Activated naive CD8-positive, alpha-beta T cell treated with anti-CD3 and anti-CD28 coated beads, Interleukin-2, amount 10 ng/mL, durations not matched to agents 7 days and 5 days (primary cell): ENCODE data around the gene PTGES3. TPM values are rescaled to one million over a fixed set of nuclear protein-coding genes. Genes with fewer than 3 reads are reported as not detected.
A peak's percentile ranks its signal among the peaks of the same experiment; 100 is the strongest.
"Not testable (repeated sequence)": the region's sequence is repeated elsewhere in the genome, so short reads cannot be mapped to it uniquely, and the experiment has no call there.

Source experiments
- ATAC-seq: fragments of 150-1000 bp; cut with Tn5 transposase; one replicate; pipeline ENCODE4 v1.10.0; 2021; ENCODE audit warnings: low read depth, moderate library complexity
- POLR2A ChIA-PET: fragments of 350-600 bp; sonication (Branson Sonifier 250); formaldehyde crosslinking; loops from one replicate; lab custom pipeline; 2021; ENCODE audit warnings: antibody characterized with exemption; lab: Charles Lee
- DNase-seq: peaks from one replicate; pipeline ENCODE4 v3.0.0; 2021
- H3K27ac Mint-ChIP-seq: one replicate; pipeline ENCODE4 v1.8.0; 2022; ENCODE audit warnings: mild to moderate bottlenecking, mixed read lengths
- H3K27me3 Mint-ChIP-seq: one replicate; pipeline ENCODE4 v1.8.0; 2022; ENCODE audit warnings: mild to moderate bottlenecking, moderate library complexity, mixed read lengths
- H3K36me3 Mint-ChIP-seq: one replicate; pipeline ENCODE4 v1.8.0; 2021; ENCODE audit warnings: mild to moderate bottlenecking, mixed read lengths
- H3K4me1 Mint-ChIP-seq: one replicate; pipeline ENCODE4 v1.8.0; 2021; ENCODE audit warnings: mixed read lengths
- H3K4me3 Mint-ChIP-seq: one replicate; pipeline ENCODE4 v1.8.0; 2022; ENCODE audit warnings: mild to moderate bottlenecking, moderate library complexity, mixed read lengths
- H3K9me3 Mint-ChIP-seq: one replicate; pipeline ENCODE4 v1.8.0; 2021; ENCODE audit warnings: mixed read lengths
- total RNA-seq, 2 experiments: library from RNA; stranded (reverse); gene quantifications; one replicate each; pipeline ENCODE4 v1.2.3, GENCODE V29; 2021

Gene PTGES3
- total RNA-seq, 2 experiments from 2014 or later = 210 to 217 TPM

DNA sequence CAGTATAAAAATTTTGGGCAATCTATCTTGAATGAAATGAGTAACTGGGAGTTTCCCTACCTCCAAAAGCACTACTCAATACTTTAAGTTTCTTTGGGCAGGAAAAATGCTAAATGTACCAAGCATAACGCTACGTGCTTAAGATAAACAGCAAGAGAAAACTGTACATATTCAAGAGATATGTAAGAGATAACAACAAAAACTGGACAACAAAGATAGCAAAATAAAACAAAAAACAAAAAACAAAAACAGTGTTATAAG, 20.0 kb downstream of the PTGES3 start:
- H3K9me3 Mint-ChIP-seq = no peaks in the 10 kb centered on the region
- H3K4me1 Mint-ChIP-seq = peaks cover 21% of the 10 kb centered on the region
- no peak overlapping the region for H3K27ac Mint-ChIP-seq
- DNase-seq (no peak), ATAC-seq (no peak)
- H3K4me3 Mint-ChIP-seq = no peak overlapping the region
- peaks cover 42% of the 10 kb centered on the region for H3K36me3 Mint-ChIP-seq
- POLR2A ChIA-PET = no interaction called here
- no peaks in the 10 kb centered on the region for H3K27me3 Mint-ChIP-seq

DNA sequence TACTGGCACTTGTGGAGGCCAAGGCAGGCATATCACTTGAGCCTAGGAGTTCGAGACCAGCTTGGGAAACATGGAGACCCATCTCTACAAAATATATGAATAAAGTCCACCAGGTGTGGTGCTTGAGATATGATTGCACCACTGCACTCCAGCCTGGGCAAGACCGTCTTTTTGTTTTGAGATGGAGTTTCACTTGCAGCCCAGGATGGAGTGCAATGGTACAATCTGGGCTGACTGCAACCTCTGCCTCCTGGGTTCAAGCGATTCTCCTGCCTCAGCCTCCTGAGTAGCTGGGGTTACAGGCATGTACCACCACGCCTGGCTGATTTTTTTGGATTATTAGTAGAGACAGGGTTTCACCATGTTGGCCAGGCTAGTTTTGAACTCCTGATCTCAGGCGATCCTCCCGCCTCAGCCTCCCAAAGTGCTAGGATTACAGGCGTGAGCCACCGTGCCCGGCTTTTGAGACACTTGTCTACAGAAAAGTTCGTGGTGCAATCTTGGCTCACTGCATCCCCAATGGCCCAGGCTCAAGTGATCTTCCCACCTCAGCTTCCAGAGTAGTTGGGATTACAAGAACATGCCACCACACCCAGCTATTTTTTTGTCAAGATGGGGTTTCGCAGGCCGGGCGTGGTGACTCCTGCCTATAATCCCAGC, 26.0 kb downstream of the PTGES3 start:
- H3K36me3 Mint-ChIP-seq = peaks cover 25% of the 10 kb centered on the region
- POLR2A ChIA-PET = interaction anchor here (1.1 to 1.5 kb wide), 3 partner anchors 17 to 26 kb away, joined by 3 to 4 read pairs (median 4); partner anchors contain the start of genes ATP5F1B and PTGES3
- DNase-seq = no peak
- H3K4me1 Mint-ChIP-seq = peaks cover 2% of the 10 kb centered on the region
- no peak for ATAC-seq
- no peaks in the 10 kb centered on the region for H3K27me3 Mint-ChIP-seq
- H3K4me3 Mint-ChIP-seq = no peak overlapping the region
- no peaks in the 10 kb centered on the region for H3K9me3 Mint-ChIP-seq
- no peak overlapping the region for H3K27ac Mint-ChIP-seq

DNA sequence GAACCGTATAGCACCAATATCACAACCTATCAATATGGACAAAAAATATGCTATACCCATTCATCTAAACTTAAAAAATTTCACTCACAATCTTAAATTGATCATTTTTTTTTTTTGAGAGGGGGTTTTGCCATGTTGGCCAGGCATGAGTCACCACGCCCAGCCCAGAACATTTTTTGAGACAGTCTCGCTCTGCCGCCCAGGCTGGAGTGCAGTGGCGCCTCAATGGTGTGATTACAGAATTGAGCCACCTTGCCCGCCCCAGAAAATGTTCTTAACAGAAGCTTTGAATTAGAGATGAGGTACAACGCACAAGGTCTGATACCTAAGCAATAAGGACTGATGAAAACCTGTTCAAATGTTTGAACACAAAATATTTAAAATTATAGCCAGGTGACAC, 26.5 kb downstream of the PTGES3 start:
- POLR2A ChIA-PET = interaction anchor here (1.1 kb wide), 1 partner anchor 16 kb away, joined by 4 read pairs; the partner anchor contains the start of gene ATP5F1B
- no peak overlapping the region for H3K27ac Mint-ChIP-seq
- no peaks in the 10 kb centered on the region for H3K27me3 Mint-ChIP-seq
- no peaks in the 10 kb centered on the region for H3K9me3 Mint-ChIP-seq
- no peak for DNase-seq
- ATAC-seq = no peak
- peaks cover 25% of the 10 kb centered on the region for H3K36me3 Mint-ChIP-seq
- no peak overlapping the region for H3K4me3 Mint-ChIP-seq
- H3K4me1 Mint-ChIP-seq = peaks cover 2% of the 10 kb centered on the region

DNA sequence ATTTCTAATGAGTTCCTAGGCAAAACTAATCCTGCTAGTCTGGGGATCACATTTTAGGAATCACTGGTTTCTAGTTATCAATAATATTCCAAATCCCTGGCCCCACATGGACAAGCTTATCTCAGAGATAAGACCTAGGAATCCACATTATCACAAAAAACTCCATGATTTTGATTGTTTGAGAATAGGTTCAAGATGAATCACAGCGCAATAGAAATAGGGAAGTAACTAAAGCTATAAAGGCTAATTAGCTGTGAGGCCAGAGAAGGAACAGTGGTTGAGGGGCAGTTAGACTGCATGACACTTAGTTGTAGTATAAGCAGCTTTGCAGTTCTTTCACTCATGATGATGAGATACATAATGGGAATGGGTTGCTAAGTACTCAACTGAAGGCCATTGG, 29.2 kb downstream of the PTGES3 start:
- no peak overlapping the region for H3K27ac Mint-ChIP-seq
- ATAC-seq (no peak), DNase-seq (no peak)
- peaks cover 2% of the 10 kb centered on the region for H3K4me1 Mint-ChIP-seq
- no peak overlapping the region for H3K4me3 Mint-ChIP-seq
- H3K9me3 Mint-ChIP-seq = peaks cover 3% of the 10 kb centered on the region
- POLR2A ChIA-PET = interaction anchor here (0.7 to 1.8 kb wide), 5 partner anchors 10 to 30 kb away, joined by 3 to 9 read pairs (median 4); partner anchors contain the start of genes ATP5F1B and PTGES3
- H3K36me3 Mint-ChIP-seq = peaks cover 21% of the 10 kb centered on the region
- no peaks in the 10 kb centered on the region for H3K27me3 Mint-ChIP-seq

DNA sequence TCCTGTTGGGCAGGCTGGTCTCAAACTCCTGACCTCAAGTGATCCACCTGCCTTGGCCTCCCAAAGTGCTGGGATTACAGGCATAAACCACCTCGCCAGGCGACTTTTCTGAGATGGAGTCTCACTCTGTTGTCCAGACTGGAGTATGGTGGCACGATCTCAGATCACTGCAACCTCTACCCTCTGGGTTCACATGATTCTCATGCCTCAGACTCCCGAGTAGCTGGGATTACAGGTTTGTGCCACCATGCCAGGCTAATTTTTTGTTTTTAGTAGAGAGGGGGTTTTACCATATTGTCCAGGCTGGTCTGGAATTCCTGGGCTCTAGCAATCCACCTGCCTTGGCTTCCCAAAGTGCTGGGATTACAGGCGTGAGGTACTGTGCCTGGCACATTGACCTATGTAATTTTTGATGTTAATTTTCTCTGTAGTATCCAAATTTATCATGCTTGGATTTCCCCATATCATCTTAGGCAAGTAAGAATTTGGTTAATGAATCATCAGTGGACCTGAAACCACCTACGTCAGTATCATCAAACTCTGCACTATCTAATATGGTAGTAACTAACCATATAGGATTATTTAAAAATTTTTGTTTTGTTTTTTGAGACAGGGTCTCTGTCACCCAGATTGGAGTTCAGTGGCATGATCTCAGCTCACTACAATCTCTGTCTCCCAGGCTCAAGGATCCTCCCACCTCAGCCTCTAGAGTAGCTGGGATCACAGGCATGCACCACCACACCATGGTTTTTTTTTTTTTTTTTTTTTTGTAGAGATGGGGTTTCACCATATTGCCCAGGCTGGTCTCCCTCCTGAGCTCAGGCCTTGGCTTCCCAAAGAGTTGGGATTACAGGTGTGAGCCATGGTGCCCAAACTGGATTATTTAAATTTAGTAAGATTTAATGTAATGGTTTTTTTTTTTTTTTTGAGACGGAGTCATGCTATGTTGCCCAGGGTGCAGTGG, 30.4 kb downstream of the PTGES3 start:
- Mint-ChIP-seq H3K4me1 (peaks cover 2% of the 10 kb centered on the region), H3K4me3 (no peak overlapping the region), H3K27me3 (no peaks in the 10 kb centered on the region), H3K27ac (no peak overlapping the region), H3K9me3 (peaks cover 10% of the 10 kb centered on the region), H3K36me3 (peaks cover 26% of the 10 kb centered on the region)
- no peak for DNase-seq
- POLR2A ChIA-PET = interaction anchor here (1.8 kb wide), 1 partner anchor 12 kb away, joined by 9 read pairs; the partner anchor contains the start of gene ATP5F1B
- ATAC-seq = peak; percentile 36

DNA sequence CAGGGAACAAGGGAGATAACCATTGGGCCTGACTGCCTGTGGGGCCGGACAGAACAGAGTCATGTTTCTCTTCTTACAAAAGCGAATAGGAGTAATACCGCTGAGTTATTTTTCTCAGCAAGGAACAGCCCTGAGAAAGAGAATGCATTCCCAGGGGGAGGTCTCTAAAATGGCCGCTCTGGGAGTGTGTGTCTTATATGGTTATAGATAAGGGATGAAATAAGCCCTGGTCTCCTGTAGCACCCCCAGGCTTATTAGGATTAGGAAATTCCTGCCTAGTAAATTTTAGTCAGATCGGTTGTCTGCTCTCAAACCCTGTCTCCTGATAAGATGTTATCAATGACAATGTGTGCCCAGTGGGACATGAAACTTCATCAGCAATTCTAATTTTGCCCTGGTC, 34.3 kb downstream of the PTGES3 start:
- ATAC-seq, H3K27me3 Mint-ChIP-seq, DNase-seq, POLR2A ChIA-PET, H3K4me1 Mint-ChIP-seq, H3K27ac Mint-ChIP-seq, H3K4me3 Mint-ChIP-seq: not testable (repeated sequence)
- peaks cover 19% of the 10 kb centered on the region for H3K36me3 Mint-ChIP-seq
- peaks cover 13% of the 10 kb centered on the region for H3K9me3 Mint-ChIP-seq

DNA sequence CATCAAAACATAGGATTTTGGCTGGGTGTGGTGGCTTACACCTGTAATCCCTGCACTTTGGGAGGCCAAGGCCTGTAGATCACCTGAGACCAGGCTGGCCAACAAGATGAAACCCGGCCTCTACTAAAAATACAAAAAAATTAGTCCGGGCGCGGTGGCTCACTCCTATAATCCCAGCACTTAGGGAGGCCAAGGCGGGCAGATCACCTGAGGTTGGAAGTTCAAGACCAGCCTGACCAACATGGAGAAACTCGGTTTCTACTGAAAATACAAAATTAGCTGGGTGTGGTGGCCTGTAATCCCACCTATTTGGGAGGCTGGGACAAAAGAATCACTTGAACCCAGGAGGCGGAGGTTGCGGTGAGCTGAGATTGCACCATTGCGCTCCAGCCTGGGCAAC, 40.1 kb downstream of the PTGES3 start:
- not testable (repeated sequence) for ATAC-seq, H3K27ac Mint-ChIP-seq
- POLR2A ChIA-PET = interaction anchor here (0.6 to 5.3 kb wide), 3 partner anchors 13 to 290 kb away, joined by 3 to 65 read pairs (median 53); partner anchors contain the start of gene PTGES3

DNA sequence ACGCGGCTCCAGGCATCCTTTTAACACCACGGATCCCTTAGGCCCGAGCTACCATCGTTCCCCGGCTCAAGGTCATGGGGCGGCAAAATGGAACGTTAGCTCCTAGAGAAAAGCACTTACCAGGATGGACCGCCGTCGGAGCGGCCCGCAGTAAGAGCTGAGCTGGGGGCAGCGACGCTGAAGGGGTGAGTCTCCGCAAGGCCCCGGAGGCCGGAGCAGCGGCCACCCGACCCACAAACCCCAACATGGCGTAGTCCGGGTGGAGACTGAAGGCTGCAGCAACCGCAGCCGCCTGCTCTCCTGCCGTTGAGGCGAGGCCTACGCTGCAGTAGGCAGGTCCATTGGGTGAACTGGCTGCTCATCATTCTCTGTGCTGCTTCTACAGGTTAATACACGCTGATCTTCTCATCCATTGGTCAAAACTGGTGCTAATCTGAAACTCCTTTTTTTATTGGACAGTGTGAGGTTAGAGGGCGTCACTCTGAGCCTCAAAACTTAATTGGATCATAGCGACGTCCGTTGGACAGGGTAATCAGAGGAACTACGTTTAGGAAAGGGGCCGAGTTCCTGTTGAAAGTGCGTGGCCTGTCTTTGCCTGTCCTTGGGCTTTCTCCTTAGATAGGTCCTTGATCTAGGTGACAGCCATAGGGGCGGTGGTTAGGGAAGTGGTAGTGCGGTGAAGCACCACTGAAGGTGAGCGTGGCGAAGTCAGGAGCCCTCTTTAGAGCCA, 42.2 kb downstream of the PTGES3 start, which contains the start of gene ATP5F1B:
Gene ATP5F1B, minus strand, starts transcription at position 268 of the 730 bp plus-strand sequence. Its CDS starts 21 bp downstream, at position 247.
- Mint-ChIP-seq H3K4me3 (peak within 1 kb of the TSS; percentile 96), H3K27ac (peak within 1 kb of the TSS; percentile 99), H3K36me3 (peaks cover 28% of the 10 kb centered on the region), H3K9me3 (no peaks in the 10 kb centered on the region), H3K27me3 (no peaks in the 10 kb centered on the region), H3K4me1 (peaks cover 28% of the 10 kb centered on the region)
- peak; percentile 99 for ATAC-seq
- peak; percentile 85 for DNase-seq
- POLR2A ChIA-PET = interaction anchor here (0.6 to 5.3 kb wide), 16 partner anchors 11 to 816 kb away, joined by 3 to 65 read pairs (median 4); partner anchors contain the start of genes BAZ2A, DNAJC14, NACA and PTGES3

More for the DNA sequence above, 40.1 kb downstream of the PTGES3 start:
- H3K27me3 Mint-ChIP-seq, H3K9me3 Mint-ChIP-seq, DNase-seq: not testable (repeated sequence)
- peaks cover 31% of the 10 kb centered on the region for H3K36me3 Mint-ChIP-seq
- H3K4me1 Mint-ChIP-seq = peaks cover 21% of the 10 kb centered on the region
- peak overlapping the region; percentile 44 for H3K4me3 Mint-ChIP-seq

DNA sequence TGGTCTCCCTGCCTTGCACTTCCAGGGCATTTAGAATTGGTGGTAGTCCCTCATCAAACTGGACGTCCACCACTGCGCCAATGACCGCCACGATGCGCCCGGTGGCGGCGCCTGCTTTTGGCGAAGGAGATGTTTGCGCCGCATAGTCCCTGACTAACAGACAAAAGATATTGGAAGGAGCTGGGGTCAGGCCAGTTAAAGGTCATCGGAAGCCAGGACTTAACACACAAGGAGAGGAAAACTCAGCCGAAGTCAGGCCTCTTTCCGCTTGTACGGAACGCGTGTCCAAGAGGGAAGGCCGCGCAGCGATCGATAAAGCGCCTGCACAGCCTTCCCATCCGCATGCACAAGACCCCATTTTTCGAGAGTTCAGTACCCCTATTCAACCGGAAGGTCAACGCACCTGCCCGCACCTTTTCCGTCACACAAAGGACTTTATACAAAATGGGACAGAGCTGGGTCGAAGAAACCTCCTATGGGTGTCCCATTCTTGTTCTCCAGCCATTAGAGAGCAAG, 42.8 kb downstream of the PTGES3 start:
- peaks cover 31% of the 10 kb centered on the region for H3K4me1 Mint-ChIP-seq

DNA sequence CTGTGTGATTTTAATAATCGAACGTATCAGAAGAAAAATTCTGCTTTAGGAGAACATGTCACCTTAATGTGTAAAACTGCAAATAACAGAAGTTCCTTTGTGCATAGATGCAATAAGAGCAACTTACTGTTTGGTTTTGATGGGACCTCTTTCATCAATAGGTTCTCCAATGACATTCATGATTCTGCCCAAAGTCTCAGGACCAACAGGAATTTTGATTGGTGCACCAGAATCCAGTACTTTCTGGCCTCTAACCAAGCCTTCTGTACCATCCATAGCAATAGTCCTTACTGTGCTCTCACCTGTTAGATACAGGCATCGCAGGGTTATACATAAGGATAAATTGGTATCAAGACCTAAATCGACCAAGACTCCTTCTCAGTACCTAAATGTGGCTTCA, 43.4 kb downstream of the PTGES3 start:
- H3K4me3 Mint-ChIP-seq = peak overlapping the region; percentile 96
- POLR2A ChIA-PET = interaction anchor here (1.0 to 5.3 kb wide), 8 partner anchors 9 to 81 kb away, joined by 3 to 65 read pairs (median 12); partner anchors contain the start of genes BAZ2A, NACA and PTGES3
- H3K4me1 Mint-ChIP-seq = peaks cover 33% of the 10 kb centered on the region
- peaks cover 37% of the 10 kb centered on the region for H3K36me3 Mint-ChIP-seq
- DNase-seq (no peak), ATAC-seq (no peak)
- H3K27me3 Mint-ChIP-seq = no peaks in the 10 kb centered on the region
- no peaks in the 10 kb centered on the region for H3K9me3 Mint-ChIP-seq
- H3K27ac Mint-ChIP-seq = peak overlapping the region; percentile 99

More for the DNA sequence above, 42.8 kb downstream of the PTGES3 start:
- ATAC-seq = no peak
- peak overlapping the region; percentile 96 for H3K4me3 Mint-ChIP-seq
- no peaks in the 10 kb centered on the region for H3K27me3 Mint-ChIP-seq
- peaks cover 32% of the 10 kb centered on the region for H3K36me3 Mint-ChIP-seq
- POLR2A ChIA-PET = interaction anchor here (0.6 to 5.3 kb wide), 13 partner anchors 10 to 285 kb away, joined by 3 to 65 read pairs (median 5); partner anchors contain the start of genes BAZ2A, NACA, PTGES3 and STAT2
- DNase-seq = peak; percentile 40
- H3K9me3 Mint-ChIP-seq = no peaks in the 10 kb centered on the region
- H3K27ac Mint-ChIP-seq = peak overlapping the region; percentile 99

DNA sequence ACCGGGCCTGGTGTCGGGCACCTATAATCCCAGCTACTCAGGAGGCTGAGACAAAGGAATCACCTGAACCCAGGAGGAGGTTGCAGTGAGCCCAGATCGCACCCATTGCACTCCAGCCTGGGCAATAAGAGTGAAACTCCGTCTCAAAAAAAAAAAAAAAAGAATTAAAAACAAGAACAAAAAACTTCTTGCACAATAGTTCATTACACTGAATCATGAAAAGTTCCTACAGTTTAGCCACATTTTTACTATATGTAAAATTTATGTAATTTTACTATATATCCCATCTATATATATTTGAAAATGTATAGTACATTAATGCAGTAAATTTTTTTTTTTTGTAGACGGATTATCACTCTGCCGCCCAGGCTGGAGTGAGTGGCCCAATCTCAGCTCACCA, 46.9 kb downstream of the PTGES3 start:
- ATAC-seq (no peak), DNase-seq (no peak)
- peaks cover 47% of the 10 kb centered on the region for H3K4me1 Mint-ChIP-seq
- no peaks in the 10 kb centered on the region for H3K9me3 Mint-ChIP-seq
- no peak overlapping the region for H3K27ac Mint-ChIP-seq
- POLR2A ChIA-PET = interaction anchor here (0.7 to 1.1 kb wide), 2 partner anchors 12 to 83 kb away, joined by 3 to 4 read pairs; no protein-coding TSS in a partner anchor
- no peaks in the 10 kb centered on the region for H3K27me3 Mint-ChIP-seq
- H3K4me3 Mint-ChIP-seq = no peak overlapping the region
- peaks cover 50% of the 10 kb centered on the region for H3K36me3 Mint-ChIP-seq

DNA sequence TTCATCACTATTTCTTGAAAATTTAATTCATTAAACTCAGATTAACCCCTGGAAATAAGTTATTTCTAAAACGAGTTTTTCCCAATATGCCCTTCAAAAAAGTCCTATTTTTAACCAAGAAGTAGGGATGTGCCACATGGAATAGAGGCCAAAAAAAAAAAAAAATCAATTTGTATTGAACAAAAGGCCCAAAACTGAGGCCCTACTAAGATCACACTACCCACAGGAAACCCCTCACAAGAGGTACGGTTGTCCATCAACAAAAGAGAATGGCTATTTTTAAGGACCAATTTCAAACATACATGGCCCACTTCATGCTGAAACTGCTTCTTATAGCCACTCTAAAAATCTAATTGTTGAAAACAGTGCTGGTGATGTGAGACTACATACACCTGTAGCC, 50.5 kb downstream of the PTGES3 start:
- ATAC-seq = no peak
- Mint-ChIP-seq H3K4me1 (peaks cover 49% of the 10 kb centered on the region), H3K36me3 (peaks cover 28% of the 10 kb centered on the region), H3K27me3 (no peaks in the 10 kb centered on the region), H3K27ac (peak overlapping the region; percentile 95), H3K9me3 (no peaks in the 10 kb centered on the region), H3K4me3 (no peak overlapping the region)
- no peak for DNase-seq
- POLR2A ChIA-PET = interaction anchor here (0.8 kb wide), 1 partner anchor 87 kb away, joined by 3 read pairs; no protein-coding TSS in a partner anchor
